Left kidney (tissue), 2 donors: ENCODE data around the gene ZNF14. TPM values are rescaled to one million over a fixed set of nuclear protein-coding genes. Genes with fewer than 3 reads are reported as not detected.
"Not testable (repeated sequence)": the region's sequence is repeated elsewhere in the genome, so short reads cannot be mapped to it uniquely, and the experiment has no call there.

ENCODE experiments used
- DNase-seq: peaks from one replicate; pipeline ENCODE4 v3.0.0-alpha.2; 2013
- polyA plus RNA-seq: library from polyadenylated mRNA; unstranded; fragments of 120-200 nt; gene quantifications from one replicate; pipeline ENCODE4 v1.2.1, GENCODE V29; 2013; ENCODE audit not compliant: insufficient read length

ZNF14 gene
- polyA plus RNA-seq, 1 donor: 15.4 TPM

GRCh38 chr19:19747357-19748220 lies 14.7 kb upstream of the ZNF14 start:
- no peak for DNase-seq

- no peak for DNase-seq
These were observed 13.6 kb upstream of the ZNF14 start for GRCh38 chr19:19746286-19747213.

- DNase-seq: no peak
These were observed 12.8 kb upstream of the ZNF14 start for GRCh38 chr19:19745496-19746285.

- no peak for DNase-seq
These were observed 11.7 kb upstream of the ZNF14 start for GRCh38 chr19:19744641-19745040.

- not testable (repeated sequence) for DNase-seq
These were observed 11.0 kb upstream of the ZNF14 start for GRCh38 chr19:19743921-19744320.

- no peak for DNase-seq
These were observed 10.3 kb upstream of the ZNF14 start for GRCh38 chr19:19743176-19743575.

- no peak for DNase-seq
These were observed 9.9 kb upstream of the ZNF14 start for GRCh38 chr19:19742773-19743172.

- no peak for DNase-seq
These were observed 8.3 kb upstream of the ZNF14 start for GRCh38 chr19:19741184-19741583.

GRCh38 chr19:19740755-19741154 lies 7.8 kb upstream of the ZNF14 start:
- DNase-seq: no peak

- no peak for DNase-seq
These were observed 5.7 kb upstream of the ZNF14 start for GRCh38 chr19:19738564-19738963.

GRCh38 chr19:19737559-19738332 lies 4.8 kb upstream of the ZNF14 start:
- no peak for DNase-seq

- no peak for DNase-seq
These were observed 11.0 kb downstream of the ZNF14 start for GRCh38 chr19:19721896-19722295.

GRCh38 chr19:19719798-19720197 lies 13.1 kb downstream of the ZNF14 start:
- no peak for DNase-seq

- DNase-seq: no peak
These were observed 20.7 kb downstream of the ZNF14 start for GRCh38 chr19:19711934-19712828.

GRCh38 chr19:19711306-19711933 lies 21.5 kb downstream of the ZNF14 start:
- DNase-seq: no peak

GRCh38 chr19:19710506-19710905 lies 22.4 kb downstream of the ZNF14 start:
- no peak for DNase-seq

- no peak for DNase-seq
These were observed 28.1 kb downstream of the ZNF14 start for GRCh38 chr19:19704836-19705235.

- DNase-seq: not testable (repeated sequence)
These were observed 32.4 kb downstream of the ZNF14 start for GRCh38 chr19:19700493-19700892.

GRCh38 chr19:19697589-19697988 lies 35.3 kb downstream of the ZNF14 start:
- no peak for DNase-seq

- no peak for DNase-seq
These were observed 36.5 kb downstream of the ZNF14 start for GRCh38 chr19:19696386-19696785.
